Nephron progenitor cell (in vitro differentiated cells): ENCODE results near the gene HOXB3.

Experiments
- DNase-seq: peaks from one replicate; pipeline ENCODE4 v3.0.0; 2021
- H3K27ac Mint-ChIP-seq: 2 replicates; pipeline ENCODE4 v1.8.0; 2021; ENCODE audit warnings: mild to moderate bottlenecking, moderate library complexity, mixed read lengths
- H3K27me3 Mint-ChIP-seq: 2 replicates; pipeline ENCODE4 v1.8.0; 2021; ENCODE audit warnings: mild to moderate bottlenecking, low read depth, mixed read lengths; ENCODE audit not compliant: poor library complexity
- H3K36me3 Mint-ChIP-seq: 2 replicates; pipeline ENCODE4 v1.8.0; 2021; ENCODE audit warnings: low read depth, mixed read lengths
- H3K4me1 Mint-ChIP-seq: 2 replicates; pipeline ENCODE4 v1.8.0; 2021; ENCODE audit warnings: mixed read lengths
- H3K4me3 Mint-ChIP-seq: 2 replicates; pipeline ENCODE4 v1.8.0; 2021; ENCODE audit warnings: mild to moderate bottlenecking, moderate library complexity, mixed read lengths
- H3K9me3 Mint-ChIP-seq: 2 replicates; pipeline ENCODE4 v1.8.0; 2021; ENCODE audit warnings: mild to moderate bottlenecking, moderate library complexity, mixed read lengths
- CTCF ChIP-seq: fragments of 200-600 bp; sonication (generic); IDR thresholded peaks from 2 replicates; pipeline ENCODE4 v1.5.0; 2021; ENCODE audit warnings: antibody characterized with exemption

The HOXB3 gene

GRCh38 chr17:48544349-48545021 lies 45.6 kb downstream of the HOXB3 start:
- Mint-ChIP-seq H3K9me3 (no peaks in the 10 kb centered on the region), H3K4me3 (peak overlapping the region; percentile 99), H3K27ac (peak overlapping the region; percentile 100), H3K36me3 (peaks cover 37% of the 10 kb centered on the region), H3K4me1 (peaks cover 70% of the 10 kb centered on the region), H3K27me3 (peaks cover 6% of the 10 kb centered on the region)
- peak; percentile 80 for DNase-seq
- no peak for TF ChIP-seq CTCF

GRCh38 chr17:48543854-48544348 lies 46.1 kb downstream of the HOXB3 start:
- peaks cover 6% of the 10 kb centered on the region for H3K27me3 Mint-ChIP-seq
- no peaks in the 10 kb centered on the region for H3K9me3 Mint-ChIP-seq
- no peak for TF ChIP-seq CTCF
- peak overlapping the region; percentile 100 for H3K27ac Mint-ChIP-seq
- DNase-seq: no peak
- peak overlapping the region; percentile 99 for H3K4me3 Mint-ChIP-seq
- peaks cover 32% of the 10 kb centered on the region for H3K36me3 Mint-ChIP-seq
- peaks cover 70% of the 10 kb centered on the region for H3K4me1 Mint-ChIP-seq

GRCh38 chr17:48543107-48543853 lies 46.8 kb downstream of the HOXB3 start:
- H3K27ac Mint-ChIP-seq: peak overlapping the region; percentile 100
- peaks cover 67% of the 10 kb centered on the region for H3K4me1 Mint-ChIP-seq

GRCh38 chr17:48542698-48543106 lies 47.3 kb downstream of the HOXB3 start:
- Mint-ChIP-seq H3K27me3 (peaks cover 6% of the 10 kb centered on the region), H3K36me3 (peaks cover 33% of the 10 kb centered on the region), H3K4me3 (peak overlapping the region; percentile 100), H3K9me3 (no peaks in the 10 kb centered on the region), H3K4me1 (peaks cover 63% of the 10 kb centered on the region), H3K27ac (peak overlapping the region; percentile 100)
- TF ChIP-seq CTCF: no peak
- no peak for DNase-seq

More at GRCh38 chr17:48543107-48543853, 46.8 kb downstream of the HOXB3 start:
- Mint-ChIP-seq H3K9me3 (no peaks in the 10 kb centered on the region), H3K4me3 (peak overlapping the region; percentile 100), H3K36me3 (peaks cover 32% of the 10 kb centered on the region), H3K27me3 (peaks cover 6% of the 10 kb centered on the region)
- no peak for DNase-seq
- no peak for TF ChIP-seq CTCF

- H3K27me3 Mint-ChIP-seq: peaks cover 6% of the 10 kb centered on the region
- peak overlapping the region; percentile 100 for H3K27ac Mint-ChIP-seq
- DNase-seq: peak; percentile 41
These were observed 47.9 kb downstream of the HOXB3 start for GRCh38 chr17:48542114-48542656.

More at GRCh38 chr17:48542114-48542656, 47.9 kb downstream of the HOXB3 start:
- peak overlapping the region; percentile 100 for H3K4me3 Mint-ChIP-seq
- H3K9me3 Mint-ChIP-seq: no peaks in the 10 kb centered on the region
- H3K4me1 Mint-ChIP-seq: peaks cover 63% of the 10 kb centered on the region
- peaks cover 39% of the 10 kb centered on the region for H3K36me3 Mint-ChIP-seq
- TF ChIP-seq CTCF: no peak
